ENCODE results near the gene LASP1.
"Not testable (repeated sequence)": the region's sequence is repeated elsewhere in the genome, so short reads cannot be mapped to it uniquely, and the experiment has no call there.

The LASP1 gene

GRCh38 chr17:38942696-38943334, 73.0 kb downstream of the LASP1 start:
- DNase-seq: no peak

- DNase-seq: no peak
These were observed 73.7 kb downstream of the LASP1 start for GRCh38 chr17:38943607-38944006.

DNA sequence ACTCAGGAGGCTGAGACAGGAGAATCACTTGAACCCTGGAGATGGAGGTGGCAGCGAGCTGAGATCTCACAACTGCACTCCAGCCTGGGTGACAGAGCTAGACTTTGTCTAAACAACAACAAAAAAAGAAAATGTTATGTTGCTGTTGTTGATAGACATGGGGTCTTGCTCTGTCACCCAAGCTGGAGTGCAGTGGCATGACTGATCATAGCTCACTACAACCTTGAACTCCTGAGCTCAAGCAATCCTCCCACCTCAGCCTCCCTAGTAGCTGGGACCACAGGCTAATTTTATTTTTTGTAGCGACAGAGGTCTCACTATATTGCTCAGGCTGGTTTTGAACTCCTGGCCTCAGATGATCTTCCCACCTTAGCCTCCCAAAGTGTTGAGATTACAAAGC, 77.3 kb downstream of the LASP1 start:
- DNase-seq: no peak

- DNase-seq: not testable (repeated sequence)
These were observed 83.9 kb downstream of the LASP1 start for GRCh38 chr17:38953800-38954199.

GRCh38 chr17:38958326-38958725, 88.5 kb downstream of the LASP1 start:
- DNase-seq: no peak

- DNase-seq: no peak
These were observed 88.9 kb downstream of the LASP1 start for GRCh38 chr17:38958756-38959155.

GRCh38 chr17:38959508-38959907, 89.7 kb downstream of the LASP1 start:
- DNase-seq: no peak

- DNase-seq: no peak
These were observed 90.5 kb downstream of the LASP1 start for GRCh38 chr17:38960402-38960801.

DNA sequence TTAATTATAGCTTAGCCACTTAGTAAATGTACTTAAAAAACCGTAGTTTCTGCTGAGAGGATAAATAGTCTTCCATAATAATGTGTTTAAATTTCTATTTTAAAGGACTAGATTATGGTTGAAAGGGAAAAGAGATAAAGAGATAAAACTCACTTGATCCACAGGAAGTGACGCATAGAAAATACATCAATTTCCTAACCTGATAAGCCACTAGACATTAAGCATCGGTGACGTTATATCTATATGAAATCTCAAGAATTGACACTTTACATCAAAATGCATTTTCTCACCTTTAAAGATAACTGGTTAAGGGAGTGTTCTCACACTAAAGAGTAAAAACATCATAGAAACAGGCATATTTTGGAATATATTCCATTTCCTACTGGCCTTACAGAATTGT, 91.6 kb downstream of the LASP1 start:
- no peak for DNase-seq

- DNase-seq: peak; percentile 76
These were observed 97.5 kb downstream of the LASP1 start, which contains the start of gene FBXO47 for GRCh38 chr17:38967290-38967738. Gene FBXO47 (minus strand): TSS chr17:38967403. CDS start chr17:38963025, 4,378 bp downstream.

DNA sequence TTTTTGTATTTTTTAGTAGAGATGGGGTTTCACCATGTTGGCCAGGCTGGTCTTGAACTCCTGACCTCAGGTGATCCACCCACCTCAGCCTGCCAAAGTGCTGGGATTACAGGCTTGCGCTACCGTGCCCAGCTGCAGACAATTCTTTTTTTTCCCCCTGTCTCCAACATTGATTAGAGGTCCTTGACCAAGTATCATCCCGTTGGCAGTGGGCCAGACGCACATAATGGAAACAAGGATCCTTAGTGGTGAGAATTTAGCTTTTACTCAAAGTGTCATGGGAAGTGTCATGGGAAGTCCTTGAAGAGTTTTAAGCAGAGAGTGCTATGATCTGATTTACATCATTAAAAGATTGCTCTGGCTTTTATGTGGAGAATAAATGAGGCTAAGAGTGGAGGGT, 99.4 kb downstream of the LASP1 start:
- no peak for DNase-seq

GRCh38 chr17:38970128-38970527, 100.3 kb downstream of the LASP1 start:
- no peak for DNase-seq

DNA sequence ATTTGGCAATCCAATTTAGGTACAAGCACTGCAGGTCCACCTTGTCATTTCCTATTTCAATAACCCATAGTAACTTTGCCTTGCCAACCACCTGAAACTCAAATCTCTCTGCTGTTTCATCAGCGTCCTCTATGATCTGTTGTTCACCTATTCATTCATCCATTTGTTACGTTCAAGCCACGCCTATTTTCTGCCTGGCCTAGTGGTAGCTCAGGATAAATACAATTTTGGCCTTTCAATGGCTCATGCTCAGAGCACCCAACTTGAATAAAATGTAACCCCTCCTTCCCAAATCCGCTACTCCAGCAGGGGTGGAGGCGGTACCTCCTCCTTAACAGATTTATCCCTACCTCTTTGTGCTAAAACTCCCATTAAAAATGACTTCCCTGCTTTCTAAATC, 100.9 kb downstream of the LASP1 start:
- DNase-seq: no peak

Measured in activated CD4-positive, alpha-beta T cell treated with anti-CD3 and anti-CD28 coated beads, Interleukin-2, amount 50 U/mL, for 1 hour (primary cell).